Activated naive CD4-positive, alpha-beta T cell treated with anti-CD3 and anti-CD28 coated beads, Interleukin-2, amount 50 U/mL, for 24 hours (primary cell): ENCODE measurements around the gene DOCK3.
"Not testable (repeated sequence)": the region's sequence is repeated elsewhere in the genome, so short reads cannot be mapped to it uniquely, and the experiment has no call there.

Experiments used
- H3K27ac Mint-ChIP-seq: one replicate; pipeline ENCODE4 v1.8.0; 2021; ENCODE audit warnings: mild to moderate bottlenecking, mixed read lengths
- H3K27me3 Mint-ChIP-seq: one replicate; pipeline ENCODE4 v1.8.0; 2021; ENCODE audit warnings: mixed read lengths
- H3K36me3 Mint-ChIP-seq: one replicate; pipeline ENCODE4 v1.8.0; 2021; ENCODE audit warnings: mixed read lengths
- H3K4me1 Mint-ChIP-seq: one replicate; pipeline ENCODE4 v1.8.0; 2021; ENCODE audit warnings: mixed read lengths
- H3K4me3 Mint-ChIP-seq: one replicate; pipeline ENCODE4 v1.8.0; 2021; ENCODE audit warnings: mild to moderate bottlenecking, mixed read lengths
- H3K9me3 Mint-ChIP-seq: one replicate; pipeline ENCODE4 v1.8.0; 2021; ENCODE audit warnings: mixed read lengths

DOCK3 gene

DNA sequence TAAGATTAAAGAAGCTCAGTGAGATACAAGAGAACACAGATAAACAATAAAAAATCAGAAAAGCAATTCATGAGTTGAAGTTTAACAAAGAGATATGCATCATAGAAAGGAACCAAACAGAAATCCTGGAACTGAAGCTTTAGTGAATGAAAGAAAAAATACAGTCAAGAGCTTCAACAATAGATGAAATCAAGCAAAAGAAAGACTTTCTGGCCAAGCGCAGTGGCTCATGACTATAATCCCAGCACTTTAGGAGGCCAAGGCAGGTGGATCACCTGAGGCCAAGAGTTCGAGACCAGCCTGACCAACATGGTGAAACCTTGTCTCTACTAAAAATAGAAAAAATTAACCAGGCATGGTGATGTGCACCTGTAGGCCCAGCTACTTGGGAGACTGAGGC lies 408.8 kb downstream of the DOCK3 start:
- peaks cover 14% of the 10 kb centered on the region for H3K9me3 Mint-ChIP-seq
- peaks cover 15% of the 10 kb centered on the region for H3K36me3 Mint-ChIP-seq
- no peak overlapping the region for H3K27ac Mint-ChIP-seq
- no peak overlapping the region for H3K4me3 Mint-ChIP-seq
- H3K27me3 Mint-ChIP-seq: no peaks in the 10 kb centered on the region
- H3K4me1 Mint-ChIP-seq: no peaks in the 10 kb centered on the region

DNA sequence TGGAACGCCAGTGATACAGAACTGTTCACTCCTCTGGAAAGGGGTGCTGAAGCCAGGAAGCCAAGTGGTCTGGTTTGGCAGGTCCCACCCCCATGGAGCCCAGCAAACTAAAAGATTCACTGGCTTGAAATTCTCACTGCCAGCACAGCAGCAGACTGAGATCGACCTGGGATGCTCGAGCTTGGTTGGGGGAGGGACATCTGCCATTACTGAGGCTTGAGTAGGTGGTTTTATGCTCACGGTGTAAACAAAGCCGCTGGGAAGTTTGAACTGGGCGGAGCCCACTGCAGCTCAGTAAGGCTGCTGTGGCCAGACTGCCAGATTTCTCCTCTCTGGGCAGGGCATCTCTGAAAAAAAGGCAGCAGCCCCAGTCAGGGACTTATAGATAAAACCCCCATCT lies 417.4 kb downstream of the DOCK3 start:
- H3K36me3 Mint-ChIP-seq, H3K9me3 Mint-ChIP-seq, H3K27me3 Mint-ChIP-seq, H3K27ac Mint-ChIP-seq, H3K4me3 Mint-ChIP-seq, H3K4me1 Mint-ChIP-seq: not testable (repeated sequence)

GRCh38 chr3:51094838-51095237 lies 420.1 kb downstream of the DOCK3 start:
- not testable (repeated sequence) for H3K27me3 Mint-ChIP-seq, H3K36me3 Mint-ChIP-seq, H3K4me3 Mint-ChIP-seq, H3K9me3 Mint-ChIP-seq, H3K27ac Mint-ChIP-seq
- H3K4me1 Mint-ChIP-seq: peaks cover 12% of the 10 kb centered on the region

DNA sequence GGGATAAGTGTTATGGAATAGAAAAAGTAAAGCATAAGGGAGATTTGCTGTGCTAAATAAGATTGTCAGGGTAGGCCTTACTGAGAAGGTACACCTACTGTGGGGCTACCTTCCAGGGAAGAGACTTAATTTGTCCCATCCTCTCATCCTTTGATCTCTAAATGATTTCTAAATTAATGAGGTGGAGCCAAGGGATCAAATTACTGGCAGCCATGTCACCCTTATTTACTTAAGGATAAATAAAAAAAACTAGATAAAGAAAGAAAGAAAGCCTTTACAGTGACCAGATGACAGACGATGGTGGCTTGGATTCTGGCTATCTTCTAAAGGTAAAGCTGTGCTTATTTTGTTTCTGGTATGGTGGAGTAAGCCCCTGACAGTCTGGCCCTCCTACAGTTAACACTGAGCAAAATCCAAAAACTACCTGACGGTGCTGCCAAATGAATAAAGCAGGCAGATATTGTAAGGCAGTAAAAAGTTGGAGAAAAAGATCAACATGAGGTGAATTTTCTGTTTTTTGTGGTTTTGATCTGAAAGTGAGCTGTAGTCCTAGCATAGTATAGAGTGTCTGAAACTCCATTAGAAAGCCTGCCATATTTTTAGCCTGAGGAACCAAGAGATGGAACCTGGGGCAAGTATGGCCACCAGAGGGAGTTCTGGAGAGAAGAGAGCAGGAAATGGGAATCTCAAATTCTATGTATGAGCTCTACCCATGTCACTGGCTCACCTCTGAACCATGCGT lies 425.2 kb downstream of the DOCK3 start:
- Mint-ChIP-seq H3K9me3 (peaks cover 7% of the 10 kb centered on the region), H3K4me3 (no peak overlapping the region), H3K4me1 (peaks cover 18% of the 10 kb centered on the region), H3K36me3 (peaks cover 10% of the 10 kb centered on the region), H3K27me3 (no peaks in the 10 kb centered on the region), H3K27ac (peak overlapping the region; percentile 79)

- H3K27me3 Mint-ChIP-seq: no peaks in the 10 kb centered on the region
- H3K36me3 Mint-ChIP-seq: peaks cover 10% of the 10 kb centered on the region
- H3K9me3 Mint-ChIP-seq: peaks cover 7% of the 10 kb centered on the region
- H3K27ac Mint-ChIP-seq: no peak overlapping the region
- H3K4me3 Mint-ChIP-seq: no peak overlapping the region
- H3K4me1 Mint-ChIP-seq: peaks cover 18% of the 10 kb centered on the region
These were observed 425.8 kb downstream of the DOCK3 start for GRCh38 chr3:51100536-51100851.

GRCh38 chr3:51102396-51102795 lies 427.7 kb downstream of the DOCK3 start:
- H3K4me1 Mint-ChIP-seq: peaks cover 18% of the 10 kb centered on the region
- no peaks in the 10 kb centered on the region for H3K27me3 Mint-ChIP-seq
- H3K9me3 Mint-ChIP-seq: peaks cover 5% of the 10 kb centered on the region
- H3K4me3 Mint-ChIP-seq: no peak overlapping the region
- H3K36me3 Mint-ChIP-seq: peaks cover 3% of the 10 kb centered on the region
- H3K27ac Mint-ChIP-seq: no peak overlapping the region

DNA sequence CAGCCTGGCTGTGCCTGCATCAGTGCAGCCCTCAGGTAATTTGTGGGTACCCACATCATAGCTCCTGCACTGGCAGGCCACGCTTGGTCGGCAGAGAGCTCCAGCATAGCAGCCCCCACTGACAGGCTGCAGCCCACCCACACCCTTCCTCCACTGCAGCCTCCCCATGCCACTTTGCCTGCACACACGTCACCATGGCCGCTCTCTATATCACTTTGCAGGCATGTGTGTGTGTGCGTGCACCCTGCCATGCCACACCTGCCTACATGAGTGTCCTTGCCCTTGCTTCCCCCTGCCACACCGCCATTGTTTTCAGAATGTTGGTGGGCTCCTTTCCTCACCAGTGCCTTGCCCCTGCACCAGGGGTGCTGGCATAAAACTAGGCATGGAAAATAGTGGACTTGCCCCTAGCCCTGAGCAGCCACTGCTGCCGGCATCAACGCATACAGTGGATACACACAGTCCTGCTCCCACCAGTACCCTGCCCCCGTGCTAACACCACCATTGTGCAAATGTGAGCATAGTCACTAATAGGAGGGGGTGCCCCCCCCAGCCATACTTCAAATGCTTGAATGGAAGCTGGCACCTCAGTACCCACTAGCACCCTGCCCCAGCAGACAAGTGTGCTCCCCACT lies 431.6 kb downstream of the DOCK3 start:
- H3K4me1 Mint-ChIP-seq: no peaks in the 10 kb centered on the region
- H3K27me3 Mint-ChIP-seq: no peaks in the 10 kb centered on the region
- peaks cover 18% of the 10 kb centered on the region for H3K9me3 Mint-ChIP-seq
- no peak overlapping the region for H3K27ac Mint-ChIP-seq
- H3K36me3 Mint-ChIP-seq: peaks cover 8% of the 10 kb centered on the region
- H3K4me3 Mint-ChIP-seq: no peak overlapping the region

- no peak overlapping the region for H3K4me3 Mint-ChIP-seq
- peaks cover 18% of the 10 kb centered on the region for H3K9me3 Mint-ChIP-seq
- H3K36me3 Mint-ChIP-seq: peaks cover 6% of the 10 kb centered on the region
- H3K27me3 Mint-ChIP-seq: no peaks in the 10 kb centered on the region
- H3K4me1 Mint-ChIP-seq: no peaks in the 10 kb centered on the region
- H3K27ac Mint-ChIP-seq: no peak overlapping the region
These were observed 435.9 kb downstream of the DOCK3 start for GRCh38 chr3:51110586-51110985.

GRCh38 chr3:51122944-51123343 lies 448.2 kb downstream of the DOCK3 start:
- Mint-ChIP-seq H3K4me3 (no peak overlapping the region), H3K27ac (no peak overlapping the region)

DNA sequence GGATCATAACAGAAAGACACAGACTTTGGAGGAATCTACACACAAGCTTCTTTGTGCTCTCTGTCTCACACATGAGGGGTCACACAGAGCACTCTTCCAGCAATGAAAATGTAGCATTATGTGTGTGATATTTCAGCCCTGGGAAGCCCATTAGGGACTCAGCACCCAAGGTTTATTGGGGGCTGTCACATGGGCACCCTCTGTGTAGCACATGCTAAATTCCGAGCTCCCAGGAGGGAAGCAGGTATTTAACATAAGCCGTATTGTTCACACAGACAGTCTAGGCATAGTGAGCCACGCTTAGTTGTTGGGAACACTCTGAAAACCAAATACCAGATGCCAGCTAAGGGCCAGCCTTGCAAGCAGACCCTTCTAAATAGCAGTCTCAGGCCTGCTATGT lies 448.8 kb downstream of the DOCK3 start:
- Mint-ChIP-seq H3K27me3 (no peaks in the 10 kb centered on the region), H3K36me3 (peaks cover 6% of the 10 kb centered on the region), H3K4me3 (no peak overlapping the region), H3K27ac (no peak overlapping the region), H3K4me1 (no peaks in the 10 kb centered on the region), H3K9me3 (peaks cover 16% of the 10 kb centered on the region)

More at GRCh38 chr3:51122944-51123343, 448.2 kb downstream of the DOCK3 start:
- H3K27me3 Mint-ChIP-seq: no peaks in the 10 kb centered on the region
- H3K9me3 Mint-ChIP-seq: peaks cover 18% of the 10 kb centered on the region
- H3K4me1 Mint-ChIP-seq: no peaks in the 10 kb centered on the region
- peaks cover 6% of the 10 kb centered on the region for H3K36me3 Mint-ChIP-seq

DNA sequence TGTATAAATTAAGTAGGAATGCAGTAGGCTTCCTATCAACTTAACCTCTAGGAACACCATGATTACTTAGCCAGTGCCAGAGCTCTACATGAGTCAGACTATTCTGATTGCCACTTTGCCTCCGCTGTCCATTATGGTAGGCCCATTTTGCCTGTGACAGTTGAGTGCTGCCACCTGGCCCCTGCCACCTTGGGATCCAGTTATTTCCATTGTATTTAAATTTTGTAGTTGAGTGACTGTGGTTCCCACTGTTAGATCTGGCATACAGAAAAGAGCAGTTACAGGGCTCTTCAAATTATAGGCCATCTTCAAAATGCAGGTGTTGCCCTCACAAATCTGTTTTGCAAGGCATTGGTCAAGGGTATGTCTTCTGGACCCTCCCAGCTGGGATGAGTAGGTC lies 456.9 kb downstream of the DOCK3 start:
- H3K9me3 Mint-ChIP-seq, H3K4me1 Mint-ChIP-seq, H3K27ac Mint-ChIP-seq, H3K27me3 Mint-ChIP-seq, H3K4me3 Mint-ChIP-seq, H3K36me3 Mint-ChIP-seq: not testable (repeated sequence)

DNA sequence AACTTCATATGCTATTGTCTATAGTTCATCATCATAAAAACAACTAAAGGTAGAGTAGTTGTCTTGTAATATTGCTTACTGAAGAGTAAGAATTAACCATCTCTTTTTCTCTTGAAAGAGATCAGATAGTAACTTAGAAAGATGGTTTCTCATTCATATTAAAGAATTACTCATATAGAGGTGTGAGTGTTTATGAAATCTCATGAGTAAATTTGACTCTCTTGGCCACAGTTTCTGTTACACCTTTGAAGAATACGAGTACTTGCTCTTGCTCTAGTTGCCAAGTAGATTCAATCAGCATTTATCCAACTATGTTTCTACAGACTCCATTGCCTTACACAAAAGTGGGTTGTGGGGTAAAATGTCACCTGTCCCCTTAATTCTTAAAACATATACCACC lies 463.0 kb downstream of the DOCK3 start:
- no peaks in the 10 kb centered on the region for H3K27me3 Mint-ChIP-seq
- H3K4me3 Mint-ChIP-seq: no peak overlapping the region
- peaks cover 12% of the 10 kb centered on the region for H3K4me1 Mint-ChIP-seq
- H3K9me3 Mint-ChIP-seq: no peaks in the 10 kb centered on the region
- no peak overlapping the region for H3K27ac Mint-ChIP-seq
- peaks cover 2% of the 10 kb centered on the region for H3K36me3 Mint-ChIP-seq

GRCh38 chr3:51139616-51140015 lies 464.9 kb downstream of the DOCK3 start:
- Mint-ChIP-seq H3K4me1 (peaks cover 12% of the 10 kb centered on the region), H3K9me3 (no peaks in the 10 kb centered on the region), H3K27me3 (no peaks in the 10 kb centered on the region), H3K36me3 (peaks cover 2% of the 10 kb centered on the region), H3K4me3 (no peak overlapping the region), H3K27ac (no peak overlapping the region)

DNA sequence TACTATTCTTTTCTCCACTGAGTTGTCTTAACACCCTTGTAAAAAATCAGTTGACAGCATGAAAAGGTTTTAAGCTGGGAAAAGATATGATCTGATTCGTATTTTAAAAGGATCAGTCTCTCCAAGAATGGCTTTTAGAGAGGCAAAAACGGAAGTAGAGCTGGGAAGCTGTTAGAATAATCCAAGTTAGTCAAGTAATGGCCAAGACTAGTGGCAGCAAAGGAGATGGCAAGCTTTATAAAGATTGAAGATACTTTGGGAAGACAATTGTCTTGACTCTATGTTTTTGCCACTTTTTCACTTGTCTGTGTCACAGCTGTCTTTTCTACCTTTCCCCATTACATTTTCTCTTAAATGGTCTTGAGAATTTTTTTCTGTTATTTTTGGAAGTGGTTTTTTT lies 466.8 kb downstream of the DOCK3 start:
- Mint-ChIP-seq H3K9me3 (no peaks in the 10 kb centered on the region), H3K27ac (no peak overlapping the region), H3K27me3 (no peaks in the 10 kb centered on the region), H3K4me3 (no peak overlapping the region), H3K4me1 (peaks cover 12% of the 10 kb centered on the region), H3K36me3 (no peaks in the 10 kb centered on the region)

DNA sequence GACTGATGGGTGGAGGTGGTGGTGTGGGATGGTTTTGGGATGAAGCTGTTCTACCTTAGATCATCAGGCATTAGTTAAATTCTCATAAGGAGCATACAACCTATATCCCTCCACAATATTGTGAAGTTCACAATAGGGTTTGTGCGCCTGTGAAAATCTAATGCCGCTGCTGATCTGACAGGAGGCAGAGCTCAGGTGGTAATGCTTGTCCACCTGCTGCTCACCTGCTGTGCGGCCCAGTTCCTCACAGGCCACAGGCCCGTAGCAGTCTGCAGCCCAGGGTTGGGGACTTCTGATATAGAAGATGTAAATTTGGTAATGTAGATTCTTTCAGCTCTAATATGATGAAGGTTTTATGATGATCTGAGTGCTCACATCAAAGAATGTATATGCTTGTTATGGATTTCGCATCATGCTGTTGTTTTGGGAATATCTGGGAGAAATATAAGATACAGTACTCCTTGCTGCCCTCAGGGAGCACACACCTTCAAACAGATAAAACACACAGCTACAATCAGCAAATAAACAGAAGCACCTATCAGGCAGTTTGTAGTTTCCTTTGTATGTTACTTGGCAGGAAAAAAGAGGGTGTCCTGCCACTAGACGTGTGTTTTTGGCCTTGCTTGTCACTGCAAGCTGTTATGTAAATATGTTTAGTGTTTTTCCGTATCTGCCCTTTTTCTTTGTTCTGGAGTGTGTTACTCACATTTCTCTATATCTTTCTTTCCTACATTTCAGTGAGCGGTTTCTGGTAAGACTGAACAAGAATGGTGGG lies 471.3 kb downstream of the DOCK3 start:
- Mint-ChIP-seq H3K4me3 (no peak overlapping the region), H3K9me3 (no peaks in the 10 kb centered on the region), H3K4me1 (peaks cover 12% of the 10 kb centered on the region), H3K27ac (no peak overlapping the region), H3K27me3 (no peaks in the 10 kb centered on the region), H3K36me3 (no peaks in the 10 kb centered on the region)

GRCh38 chr3:51146781-51147180 lies 472.1 kb downstream of the DOCK3 start:
- Mint-ChIP-seq H3K27me3 (no peaks in the 10 kb centered on the region), H3K36me3 (no peaks in the 10 kb centered on the region), H3K4me1 (peaks cover 7% of the 10 kb centered on the region), H3K4me3 (no peak overlapping the region), H3K27ac (no peak overlapping the region), H3K9me3 (no peaks in the 10 kb centered on the region)
